Ovary (tissue), 3 donors: ENCODE measurements around the gene STK39.

ENCODE experiments used
- EP300 ChIP-seq: sonication (generic); formaldehyde crosslinking; IDR thresholded peaks from one replicate; pipeline ENCODE4 v1.6.1; 2017; ENCODE audit warnings: antibody characterized with exemption
- POLR2A ChIP-seq: fragments of 450-650 bp; IDR thresholded peaks from one replicate; pipeline ENCODE4 v1.6.1; 2017; ENCODE audit warnings: antibody characterized with exemption, mild to moderate bottlenecking, moderate library complexity
- TF ChIP-seq, protein P1 (sequence below), 3 donors: fragments of 450-650 bp in 2 of 3; fragments of 200-600 bp in 1 of 3; IDR thresholded peaks; one replicate each; pipeline versions ENCODE4 v1.5.1 to v1.8.0; 2016 to 2022; ENCODE audit warnings: antibody characterized with exemption in 3 of 3, mild to moderate bottlenecking in 1 of 3
- donor health status: DM: no; HTN: no; CAD: no.

DNA sequence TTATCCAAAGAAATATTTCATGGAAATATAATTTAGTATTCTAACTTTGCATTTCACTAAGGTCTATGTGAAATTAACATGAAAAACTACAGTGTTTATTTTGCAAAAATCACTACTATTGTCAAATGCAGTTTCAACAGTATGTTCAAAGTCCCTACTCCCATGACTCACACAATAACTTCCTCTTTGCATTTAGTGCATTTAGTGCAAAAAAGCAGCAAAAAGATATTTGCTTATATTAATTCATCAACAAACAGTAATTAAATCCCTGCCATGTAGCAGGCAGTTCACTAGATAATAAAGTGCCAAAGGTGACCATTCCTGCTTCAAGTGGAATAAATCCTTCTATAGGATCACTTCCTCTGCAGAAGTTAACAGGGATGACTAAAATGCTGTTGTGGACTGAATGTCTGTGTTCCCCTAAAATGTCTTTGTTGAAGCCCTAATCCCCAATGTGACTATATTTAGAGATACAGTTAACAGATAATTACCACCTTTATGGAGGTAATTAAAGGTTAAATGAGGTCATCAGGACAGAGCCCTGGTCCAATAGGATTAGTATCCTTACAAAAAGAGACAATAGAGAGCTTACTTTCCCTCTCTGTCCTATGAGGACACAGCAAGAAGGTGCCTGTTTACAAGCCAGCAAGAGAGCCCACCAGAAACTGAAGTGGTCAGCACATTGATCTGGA is 61.7 kb downstream of the STK39 start:
- TF ChIP-seq, protein P1, sequence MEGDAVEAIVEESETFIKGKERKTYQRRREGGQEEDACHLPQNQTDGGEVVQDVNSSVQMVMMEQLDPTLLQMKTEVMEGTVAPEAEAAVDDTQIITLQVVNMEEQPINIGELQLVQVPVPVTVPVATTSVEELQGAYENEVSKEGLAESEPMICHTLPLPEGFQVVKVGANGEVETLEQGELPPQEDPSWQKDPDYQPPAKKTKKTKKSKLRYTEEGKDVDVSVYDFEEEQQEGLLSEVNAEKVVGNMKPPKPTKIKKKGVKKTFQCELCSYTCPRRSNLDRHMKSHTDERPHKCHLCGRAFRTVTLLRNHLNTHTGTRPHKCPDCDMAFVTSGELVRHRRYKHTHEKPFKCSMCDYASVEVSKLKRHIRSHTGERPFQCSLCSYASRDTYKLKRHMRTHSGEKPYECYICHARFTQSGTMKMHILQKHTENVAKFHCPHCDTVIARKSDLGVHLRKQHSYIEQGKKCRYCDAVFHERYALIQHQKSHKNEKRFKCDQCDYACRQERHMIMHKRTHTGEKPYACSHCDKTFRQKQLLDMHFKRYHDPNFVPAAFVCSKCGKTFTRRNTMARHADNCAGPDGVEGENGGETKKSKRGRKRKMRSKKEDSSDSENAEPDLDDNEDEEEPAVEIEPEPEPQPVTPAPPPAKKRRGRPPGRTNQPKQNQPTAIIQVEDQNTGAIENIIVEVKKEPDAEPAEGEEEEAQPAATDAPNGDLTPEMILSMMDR (IDR thresholded peaks at IDR 0.05): no peak
- TF ChIP-seq POLR2A (no peak), EP300 (no peak)
